ENCODE measurements around the gene CACNA1B.

GRCh38 chr9:138007918-138008841 lies 130.6 kb downstream of the CACNA1B start:
- TF ChIP-seq JUND (IDR thresholded peaks at IDR 0.05; ENCODE audit: borderline replicate concordance, low read depth, low read length) = no peak
- no peak for TF ChIP-seq JUND (tag; IDR thresholded peaks at IDR 0.05; ENCODE audit: borderline replicate concordance, low read depth, low read length)
- no peak for TF ChIP-seq ZNF511 (CRISPR knock-in tag; IDR thresholded peaks at IDR 0.05)
- TF ChIP-seq CTCF (IDR thresholded peaks at IDR 0.05 in 2 of 3, conservative IDR thresholded peaks at IDR 0.05 in 1 of 3; ENCODE audit: insufficient read depth in 2 of 3, low read depth in 1 of 3, low read length in 3 of 3) = no peak
- no peak for TF ChIP-seq ZNF24 (IDR thresholded peaks at IDR 0.05)
- no peak for TF ChIP-seq NELFE (IDR thresholded peaks at IDR 0.05; ENCODE audit: insufficient read depth, insufficient read length)
